ENCODE measurements around the gene CALML3. TPM values are rescaled to one million over a fixed set of nuclear protein-coding genes. Genes with fewer than 3 reads are reported as not detected.
"Not testable (repeated sequence)": the region's sequence is repeated elsewhere in the genome, so short reads cannot be mapped to it uniquely, and the experiment has no call there.

Gene CALML3
- total RNA-seq (2014; rRNA removed) (not detected in 2 replicates), Bru-seq, nascent RNA (not detected), BruChase-seq, experiment 1, labeled RNA remaining after a 6-hour chase (not detected), BruChase-seq, experiment 2, labeled RNA remaining after a 2-hour chase (not detected)
- long read RNA-seq, result 0 reads

DNA sequence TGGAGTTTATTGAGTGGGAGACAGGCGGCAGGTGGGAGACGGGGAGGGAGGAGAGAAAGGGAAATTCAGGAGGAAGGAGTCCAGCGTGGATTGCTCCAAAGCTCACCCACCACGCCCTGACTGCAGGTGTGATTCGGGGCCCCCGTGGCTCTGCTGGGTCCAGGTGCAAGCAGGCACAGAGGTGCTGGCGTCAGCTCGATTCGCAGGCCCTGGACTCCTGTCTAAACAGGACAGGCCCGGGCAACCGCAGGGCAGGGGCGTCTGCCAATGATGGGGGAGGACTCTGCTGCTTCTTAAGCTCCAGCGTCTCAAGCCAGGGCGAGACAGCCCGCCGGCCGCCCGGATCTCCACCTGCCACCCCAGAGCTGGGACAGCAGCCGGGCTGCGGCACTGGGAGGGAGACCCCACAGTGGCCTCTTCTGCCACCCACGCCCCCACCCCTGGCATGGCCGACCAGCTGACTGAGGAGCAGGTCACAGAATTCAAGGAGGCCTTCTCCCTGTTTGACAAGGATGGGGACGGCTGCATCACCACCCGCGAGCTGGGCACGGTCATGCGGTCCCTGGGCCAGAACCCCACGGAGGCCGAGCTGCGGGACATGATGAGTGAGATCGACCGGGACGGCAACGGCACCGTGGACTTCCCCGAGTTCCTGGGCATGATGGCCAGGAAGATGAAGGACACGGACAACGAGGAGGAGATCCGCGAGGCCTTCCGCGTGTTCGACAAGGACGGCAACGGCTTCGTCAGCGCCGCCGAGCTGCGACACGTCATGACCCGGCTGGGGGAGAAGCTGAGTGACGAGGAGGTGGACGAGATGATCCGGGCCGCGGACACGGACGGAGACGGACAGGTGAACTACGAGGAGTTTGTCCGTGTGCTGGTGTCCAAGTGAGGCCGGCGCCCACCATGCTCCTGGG, at the start of gene CALML3:
Gene CALML3, plus strand, starts transcription at position 321 of the 920 bp plus-strand sequence. Its CDS starts 125 bp downstream, at position 446.
- H3K9ac ChIP-seq (ENCODE audit: low read length), result no peak within 1 kb of the TSS
- no peak for TF ChIP-seq EZH2 (IDR thresholded peaks at IDR 0.05; ENCODE audit: low read length, unreplicated experiment)
- TF ChIP-seq EZH2phosphoT487 (IDR thresholded peaks at IDR 0.05; ENCODE audit: borderline replicate concordance, low read length), result no peak
- TF ChIP-seq, protein P1, sequence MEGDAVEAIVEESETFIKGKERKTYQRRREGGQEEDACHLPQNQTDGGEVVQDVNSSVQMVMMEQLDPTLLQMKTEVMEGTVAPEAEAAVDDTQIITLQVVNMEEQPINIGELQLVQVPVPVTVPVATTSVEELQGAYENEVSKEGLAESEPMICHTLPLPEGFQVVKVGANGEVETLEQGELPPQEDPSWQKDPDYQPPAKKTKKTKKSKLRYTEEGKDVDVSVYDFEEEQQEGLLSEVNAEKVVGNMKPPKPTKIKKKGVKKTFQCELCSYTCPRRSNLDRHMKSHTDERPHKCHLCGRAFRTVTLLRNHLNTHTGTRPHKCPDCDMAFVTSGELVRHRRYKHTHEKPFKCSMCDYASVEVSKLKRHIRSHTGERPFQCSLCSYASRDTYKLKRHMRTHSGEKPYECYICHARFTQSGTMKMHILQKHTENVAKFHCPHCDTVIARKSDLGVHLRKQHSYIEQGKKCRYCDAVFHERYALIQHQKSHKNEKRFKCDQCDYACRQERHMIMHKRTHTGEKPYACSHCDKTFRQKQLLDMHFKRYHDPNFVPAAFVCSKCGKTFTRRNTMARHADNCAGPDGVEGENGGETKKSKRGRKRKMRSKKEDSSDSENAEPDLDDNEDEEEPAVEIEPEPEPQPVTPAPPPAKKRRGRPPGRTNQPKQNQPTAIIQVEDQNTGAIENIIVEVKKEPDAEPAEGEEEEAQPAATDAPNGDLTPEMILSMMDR (conservative IDR thresholded peaks at IDR 0.05; ENCODE audit: low read depth, low read length), result no peak
- no peaks in the 10 kb centered on the region for H3K36me3 ChIP-seq (ENCODE audit: low read depth, low read length)
- ATAC-seq, result no peak
- H3K4me2 ChIP-seq (ENCODE audit: low read length), result no peak within 1 kb of the TSS
- no peak for DNase-seq
- no TSS peak for BruUV-seq (replicated peaks)
- CTCF ChIA-PET, result no interaction called here
- no peaks in the 10 kb centered on the region for H3K9me3 ChIP-seq (ENCODE audit: low read length)
- H3K9me2 ChIP-seq (replicated peaks; ENCODE audit: low read length), result no peaks in the 10 kb centered on the region
- no peaks in the 10 kb centered on the region for H3K4me1 ChIP-seq (ENCODE audit: insufficient read depth, low read length)
- H3K27me3 ChIP-seq (ENCODE audit: low read length), result no peaks in the 10 kb centered on the region
- POLR2A ChIA-PET (ENCODE audit: unreplicated experiment), result no interaction called here
- H4K20me1 ChIP-seq (ENCODE audit: low read length), result no peaks in the 10 kb centered on the region
- H3K4me3 ChIP-seq (ENCODE audit: low read length), result no peak within 1 kb of the TSS
- H3K79me2 ChIP-seq (ENCODE audit: low read length), result no peaks in the 10 kb centered on the region
- no peak within 1 kb of the TSS for H3K27ac ChIP-seq (ENCODE audit: low read length)
- intact Hi-C loops (cut with micrococcal nuclease), result no loop called here
- no peaks in the 10 kb centered on the region for H3F3A ChIP-seq (ENCODE audit: low read length, unreplicated experiment)
- no peak within 1 kb of the TSS for H2AFZ ChIP-seq (ENCODE audit: low read length)

DNA sequence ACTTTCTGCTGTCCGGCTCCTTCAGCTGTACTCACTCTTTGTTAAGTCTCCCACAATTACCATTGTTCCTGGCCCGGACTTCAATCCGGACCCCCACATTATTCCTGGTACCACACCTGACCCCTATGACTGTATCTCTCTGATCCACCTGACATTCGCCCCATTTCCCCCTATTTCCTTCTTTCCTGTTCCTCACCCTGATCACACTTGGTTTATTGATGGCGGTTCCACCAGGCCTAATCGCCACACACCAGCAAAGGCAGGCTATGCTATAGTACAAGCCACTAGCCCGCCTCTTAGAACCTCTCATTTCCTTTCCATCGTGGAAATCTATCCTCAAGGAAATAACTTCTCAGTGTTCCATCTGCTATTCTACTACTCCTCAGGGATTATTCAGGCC, 49.7 kb upstream of the CALML3 start:
- H4K20me1 ChIP-seq (ENCODE audit: low read length); ATAC-seq; H3F3A ChIP-seq (ENCODE audit: low read length, unreplicated experiment); H3K27me3 ChIP-seq (ENCODE audit: low read length); BruUV-seq (replicated peaks); H3K9me2 ChIP-seq (replicated peaks; ENCODE audit: low read length); H3K4me2 ChIP-seq (ENCODE audit: low read length); H3K36me3 ChIP-seq (ENCODE audit: low read depth, low read length); CTCF ChIA-PET; H3K79me2 ChIP-seq (ENCODE audit: low read length); H2AFZ ChIP-seq (ENCODE audit: low read length); POLR2A ChIA-PET (ENCODE audit: unreplicated experiment); H3K4me3 ChIP-seq (ENCODE audit: low read length); H3K4me1 ChIP-seq (ENCODE audit: insufficient read depth, low read length); H3K9me3 ChIP-seq (ENCODE audit: low read length); DNase-seq; H3K9ac ChIP-seq (ENCODE audit: low read length); intact Hi-C loops (cut with micrococcal nuclease); H3K27ac ChIP-seq (ENCODE audit: low read length): not testable (repeated sequence)

DNA sequence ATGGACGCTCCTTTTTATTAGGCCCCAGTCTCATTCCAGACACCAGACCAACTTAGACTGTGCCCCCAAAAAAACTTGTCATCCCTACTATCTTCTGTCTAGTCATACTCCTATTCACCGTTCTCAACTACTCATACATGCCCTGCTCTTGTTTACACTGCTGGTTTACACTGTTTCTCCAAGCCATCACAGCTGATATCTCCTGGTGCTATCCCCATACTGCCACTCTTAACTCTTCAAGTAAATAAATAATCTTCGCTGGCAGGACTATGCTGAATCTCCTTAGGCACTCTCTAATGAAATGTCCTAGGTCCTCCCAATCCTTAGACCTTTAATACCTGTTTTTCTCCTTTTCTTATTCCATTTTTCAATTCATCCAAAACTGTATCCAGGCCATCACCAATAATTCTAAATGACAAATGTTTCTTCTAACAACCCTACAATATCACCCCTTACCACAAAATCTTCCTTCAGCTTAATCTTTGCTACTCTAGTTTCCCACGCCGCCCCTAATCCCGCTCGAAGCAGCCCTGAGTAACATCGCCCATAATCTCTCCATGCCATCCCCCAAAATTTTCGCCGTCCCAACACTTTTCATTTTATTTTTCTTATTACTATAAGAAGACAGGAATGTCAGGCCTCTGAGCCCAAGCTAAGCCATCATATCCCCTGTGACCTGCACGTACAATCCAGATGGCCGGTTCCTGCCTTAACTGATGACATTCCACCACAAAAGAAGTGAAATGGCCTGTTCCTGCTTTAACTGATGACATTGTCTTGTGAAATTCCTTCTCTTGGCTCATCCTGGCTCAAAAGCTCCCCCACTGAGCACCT, 48.6 kb upstream of the CALML3 start:
- ATAC-seq; H3K9me2 ChIP-seq (replicated peaks; ENCODE audit: low read length); H3K4me3 ChIP-seq (ENCODE audit: low read length); intact Hi-C loops (cut with micrococcal nuclease); H2AFZ ChIP-seq (ENCODE audit: low read length); H3F3A ChIP-seq (ENCODE audit: low read length, unreplicated experiment); BruUV-seq (replicated peaks); H3K27me3 ChIP-seq (ENCODE audit: low read length); H3K4me1 ChIP-seq (ENCODE audit: insufficient read depth, low read length); H3K9me3 ChIP-seq (ENCODE audit: low read length); H3K27ac ChIP-seq (ENCODE audit: low read length); DNase-seq; H3K4me2 ChIP-seq (ENCODE audit: low read length); CTCF ChIA-PET; H3K79me2 ChIP-seq (ENCODE audit: low read length); H4K20me1 ChIP-seq (ENCODE audit: low read length); H3K9ac ChIP-seq (ENCODE audit: low read length); H3K36me3 ChIP-seq (ENCODE audit: low read depth, low read length); POLR2A ChIA-PET (ENCODE audit: unreplicated experiment): not testable (repeated sequence)

Measured in PC-3 (cell line).